Neuronal stem cell (in vitro differentiated cells): ENCODE measurements around the gene GCG.

Source experiments
- DNase-seq: peaks from one replicate; pipeline ENCODE4 v3.0.0-alpha.2; 2013; ENCODE audit warnings: low spot score
- H2AFZ ChIP-seq: one replicate; pipeline ENCODE4 v1.6.1; 2013; ENCODE audit warnings: mild to moderate bottlenecking, low read length, inconsistent platforms
- H2AK5ac ChIP-seq: 2 replicates; pipeline ENCODE4 v1.6.1; 2013; ENCODE audit warnings: low read depth, mild to moderate bottlenecking, inconsistent platforms, low read length, moderate library complexity, mixed read lengths
- H2BK120ac ChIP-seq: 2 replicates; pipeline ENCODE4 v1.6.1; 2013; ENCODE audit warnings: low read depth, mild to moderate bottlenecking, inconsistent platforms, low read length, moderate library complexity, mixed read lengths
- H2BK12ac ChIP-seq: one replicate; pipeline ENCODE4 v1.6.1; 2013; ENCODE audit warnings: low read length, inconsistent platforms
- H2BK15ac ChIP-seq: 2 replicates; pipeline ENCODE4 v1.6.1; 2013; ENCODE audit warnings: mild to moderate bottlenecking, low read length, inconsistent platforms, mixed read lengths
- H2BK5ac ChIP-seq: one replicate; pipeline ENCODE4 v1.6.1; 2013; ENCODE audit warnings: inconsistent platforms, mild to moderate bottlenecking, low read length, moderate library complexity
- H3K14ac ChIP-seq: one replicate; pipeline ENCODE4 v1.6.1; 2013; ENCODE audit warnings: low read length, inconsistent platforms
- H3K18ac ChIP-seq: 2 replicates; pipeline ENCODE4 v1.6.1; 2013; ENCODE audit warnings: low read length, inconsistent platforms
- H3K23ac ChIP-seq: 2 replicates; pipeline ENCODE4 v1.6.1; 2013; ENCODE audit warnings: low read depth, mild to moderate bottlenecking, mixed read lengths, low read length, inconsistent platforms; ENCODE audit not compliant: poor library complexity
- H3K27ac ChIP-seq: replicated peaks from 3 replicates; pipeline ENCODE4 v1.5.1; 2013; ENCODE audit warnings: low read length, inconsistent platforms
- H3K27me3 ChIP-seq, 3 experiments: 2 replicates each; pipeline ENCODE4 v1.6.1; 2013; ENCODE audit warnings: low read length in 3 of 3, mild to moderate bottlenecking in 2 of 3, inconsistent platforms in 1 of 3, low read depth in 1 of 3, mixed read lengths in 1 of 3, moderate library complexity in 1 of 3; ENCODE audit not compliant: control insufficient read depth in 3 of 3, insufficient read depth in 3 of 3
- H3K36me3 ChIP-seq, 2 donors: replicated peaks in 1 of 2; 2 replicates each; pipeline ENCODE4 v1.6.1; 2013; ENCODE audit warnings: low read length in 2 of 2; ENCODE audit not compliant: control insufficient read depth in 2 of 2, insufficient read depth in 2 of 2
- H3K4ac ChIP-seq: 2 replicates; pipeline ENCODE4 v1.6.1; 2013; ENCODE audit warnings: inconsistent platforms, mild to moderate bottlenecking, low read length, moderate library complexity
- H3K4me1 ChIP-seq, 2 donors: 1 replicate in 1 of 2; 2 replicates in 1 of 2; pipeline ENCODE4 v1.6.1; 2013; ENCODE audit warnings: low read length in 2 of 2, low read depth in 1 of 2; ENCODE audit not compliant: control insufficient read depth in 2 of 2, insufficient read depth in 1 of 2
- H3K4me2 ChIP-seq: one replicate; pipeline ENCODE4 v1.6.1; 2013; ENCODE audit warnings: mild to moderate bottlenecking, low read length, inconsistent platforms; ENCODE audit not compliant: insufficient read depth, poor library complexity, severe bottlenecking
- H3K4me3 ChIP-seq, 2 donors: 2 replicates each; pipeline ENCODE4 v1.5.1; 2013; ENCODE audit warnings: low read length in 2 of 2, mild to moderate bottlenecking in 2 of 2, inconsistent platforms in 1 of 2, moderate library complexity in 1 of 2
- H3K79me1 ChIP-seq: one replicate; pipeline ENCODE4 v1.6.1; 2013; ENCODE audit warnings: low read depth, mild to moderate bottlenecking, inconsistent platforms, low read length, moderate library complexity
- H3K9ac ChIP-seq: one replicate; pipeline ENCODE4 v1.6.1; 2013; ENCODE audit warnings: mild to moderate bottlenecking, low read depth, low read length, inconsistent platforms; ENCODE audit not compliant: poor library complexity
- H3K9me3 ChIP-seq, 2 donors: replicated peaks in 1 of 2; 2 replicates each; pipeline versions ENCODE3 to v1.6.1; 2013; ENCODE audit warnings: low read length in 2 of 2, mild to moderate bottlenecking in 2 of 2, inconsistent platforms in 1 of 2, low read depth in 1 of 2, mixed read lengths in 1 of 2, moderate library complexity in 1 of 2; ENCODE audit not compliant: control insufficient read depth in 2 of 2, insufficient read depth in 1 of 2
- H4K8ac ChIP-seq: one replicate; pipeline ENCODE4 v1.6.1; 2013; ENCODE audit warnings: low read depth, mild to moderate bottlenecking, inconsistent platforms, low read length, moderate library complexity
- H4K91ac ChIP-seq: one replicate; pipeline ENCODE4 v1.6.1; 2013; ENCODE audit warnings: low read length, low read depth, mild to moderate bottlenecking, inconsistent platforms; ENCODE audit not compliant: poor library complexity
- WGBS, 2 donors: extraction: QIAGEN DNeasy Blood & Tissue Kit; methylation state at CpG; one replicate each; pipeline ENCODE4 v1.1.7; 2013; ENCODE audit warnings: missing lambda C conversion rate in 2 of 2, mixed read lengths in 1 of 2; ENCODE audit not compliant: insufficient read length in 2 of 2, insufficient replicate concordance in 1 of 2; ENCODE audit errors: extremely low coverage in 2 of 2; 5-methylcytosine and 5-hydroxymethylcytosine counted together

GCG gene

DNA sequence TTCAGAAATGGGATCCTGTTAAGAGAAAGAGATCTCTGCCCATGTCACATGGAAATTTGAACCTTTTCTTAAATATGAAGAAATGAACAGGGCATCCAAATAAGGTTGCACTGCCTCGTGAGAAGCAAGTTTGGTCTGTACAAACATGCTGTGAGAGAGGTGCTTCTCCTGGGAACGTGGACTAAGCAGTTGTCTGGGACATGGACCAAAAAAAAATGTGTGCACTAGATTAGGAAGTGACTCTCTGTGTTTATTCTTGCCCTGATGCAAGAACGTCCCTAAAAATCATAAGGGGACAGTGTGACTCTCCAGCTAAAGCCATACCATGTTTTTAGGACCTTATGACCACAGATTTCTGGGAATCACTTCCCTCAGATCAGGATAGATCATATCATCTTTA lies 23.7 kb upstream of the GCG start:
- Histone ChIP-seq H2BK5ac (no peak overlapping the region), H2BK15ac (no peak overlapping the region), H3K4me1 (no peaks in the 10 kb centered on the region), H3K36me3 (no peaks in the 10 kb centered on the region), H3K4me3 (no peak overlapping the region), H2BK120ac (no peak overlapping the region), H3K79me1 (no peaks in the 10 kb centered on the region), H3K18ac (no peak overlapping the region), H3K27ac (no peak overlapping the region), H3K4ac (no peak overlapping the region), H3K9me3 (no peaks in the 10 kb centered on the region), H3K14ac (no peak overlapping the region), H2BK12ac (no peak overlapping the region), H3K27me3 (no peaks in the 10 kb centered on the region), H3K23ac (no peak overlapping the region), H2AFZ (no peak overlapping the region), H3K9ac (no peak overlapping the region), H4K8ac (no peak overlapping the region), H4K91ac (no peak overlapping the region), H2AK5ac (no peak overlapping the region), H3K4me2 (no peak overlapping the region)
- DNase-seq: no peak
- WGBS, 2 donors: no CpG with 5 or more reads among the region's 3 CpGs

DNA sequence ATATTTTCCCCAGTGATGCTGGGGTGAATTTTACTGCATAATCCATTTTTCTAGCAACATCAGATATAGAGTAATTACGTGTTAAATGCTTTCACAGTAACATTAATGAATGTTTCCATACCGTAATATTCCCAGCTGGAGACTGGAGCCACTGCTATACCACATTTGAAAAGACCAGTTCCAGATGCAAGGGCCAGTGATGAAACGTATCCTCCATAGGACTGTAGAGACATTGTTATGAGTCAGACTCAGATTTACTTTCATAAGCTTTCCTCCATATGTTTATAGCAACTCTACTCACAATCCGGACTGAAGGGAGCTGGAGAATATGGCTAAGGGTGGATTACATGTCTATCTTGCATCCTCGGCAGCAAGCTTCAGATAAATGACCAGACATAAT lies 22.7 kb upstream of the GCG start:
- no peak overlapping the region for H4K8ac ChIP-seq
- no peak overlapping the region for H3K18ac ChIP-seq
- no peaks in the 10 kb centered on the region for H3K27me3 ChIP-seq
- H3K4ac ChIP-seq: no peak overlapping the region
- H2BK5ac ChIP-seq: no peak overlapping the region
- H3K4me3 ChIP-seq: no peak overlapping the region
- H3K23ac ChIP-seq: no peak overlapping the region
- H3K36me3 ChIP-seq: no peaks in the 10 kb centered on the region
- no peak overlapping the region for H2AK5ac ChIP-seq
- no peak overlapping the region for H2BK120ac ChIP-seq
- H3K4me1 ChIP-seq: no peaks in the 10 kb centered on the region
- no peak overlapping the region for H3K14ac ChIP-seq
- no peak overlapping the region for H4K91ac ChIP-seq
- no peak overlapping the region for H2BK12ac ChIP-seq
- H3K4me2 ChIP-seq: no peak overlapping the region
- H2AFZ ChIP-seq: no peak overlapping the region
- H3K27ac ChIP-seq: no peak overlapping the region
- H3K9me3 ChIP-seq: no peaks in the 10 kb centered on the region
- WGBS, 2 donors: no CpG with 5 or more reads among the region's 5 CpGs
- no peak overlapping the region for H3K9ac ChIP-seq
- H2BK15ac ChIP-seq: no peak overlapping the region
- no peak for DNase-seq
- no peaks in the 10 kb centered on the region for H3K79me1 ChIP-seq

DNA sequence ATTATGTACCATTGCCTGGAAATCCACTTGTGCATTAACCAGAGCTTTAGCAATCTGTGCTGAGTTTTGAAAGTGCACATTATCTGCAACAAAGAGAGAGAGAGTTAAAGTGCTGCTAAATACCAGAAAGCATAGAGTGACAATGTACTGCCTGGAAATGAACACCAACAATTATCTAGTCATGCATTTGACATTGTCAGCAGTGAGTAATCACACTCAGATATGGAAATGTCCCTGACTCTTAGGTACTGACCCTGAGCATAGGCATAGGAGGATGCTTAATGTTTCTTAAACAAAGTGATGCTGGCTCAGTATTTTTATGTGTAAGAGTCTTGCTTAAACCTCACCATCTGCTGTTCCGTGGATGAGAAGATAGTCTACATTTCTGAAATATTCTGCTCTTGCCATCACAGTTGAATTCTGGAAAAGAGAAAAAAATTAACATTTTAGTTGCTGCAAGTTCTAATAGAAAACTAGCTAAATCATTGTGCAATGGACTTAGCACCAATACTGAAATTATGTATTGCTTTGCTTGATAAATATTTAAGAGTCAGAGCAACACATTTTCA lies 20.8 kb upstream of the GCG start:
- no peak overlapping the region for H3K18ac ChIP-seq
- no peak overlapping the region for H2BK5ac ChIP-seq
- H3K79me1 ChIP-seq: no peaks in the 10 kb centered on the region
- no peak overlapping the region for H3K27ac ChIP-seq
- H2BK12ac ChIP-seq: no peak overlapping the region
- no peak overlapping the region for H2BK120ac ChIP-seq
- H3K36me3 ChIP-seq: no peaks in the 10 kb centered on the region
- no peak overlapping the region for H3K4ac ChIP-seq
- H4K8ac ChIP-seq: no peak overlapping the region
- no peak overlapping the region for H3K4me2 ChIP-seq
- no peaks in the 10 kb centered on the region for H3K27me3 ChIP-seq
- H2AK5ac ChIP-seq: no peak overlapping the region
- H2AFZ ChIP-seq: no peak overlapping the region
- no peak overlapping the region for H4K91ac ChIP-seq
- no peak overlapping the region for H3K14ac ChIP-seq
- H2BK15ac ChIP-seq: no peak overlapping the region
- no peak overlapping the region for H3K4me3 ChIP-seq
- no peak overlapping the region for H3K23ac ChIP-seq
- WGBS, 2 donors: no CpG with 5 or more reads among the region's 1 CpG
- no peak overlapping the region for H3K9ac ChIP-seq
- H3K9me3 ChIP-seq: no peaks in the 10 kb centered on the region
- H3K4me1 ChIP-seq: no peaks in the 10 kb centered on the region
- no peak for DNase-seq

DNA sequence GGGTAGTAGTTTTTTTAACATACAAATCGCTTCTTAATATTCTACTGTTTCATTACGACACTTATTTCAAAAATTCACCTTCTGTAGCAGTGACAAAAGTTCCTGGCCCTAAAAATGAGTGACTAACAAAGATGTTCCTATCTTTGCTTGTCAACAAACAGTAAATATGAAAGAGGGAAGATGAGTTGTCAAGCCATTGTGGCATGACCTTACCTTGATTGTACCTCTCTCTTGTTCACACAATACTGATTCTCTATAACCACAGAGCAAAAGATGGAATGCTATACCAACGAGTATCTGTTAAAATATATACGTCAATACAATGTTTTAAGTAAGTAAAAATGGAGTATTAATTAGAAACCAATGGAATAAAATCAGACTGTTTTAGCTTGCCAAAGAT lies 14.7 kb upstream of the GCG start:
- H3K27me3 ChIP-seq: no peaks in the 10 kb centered on the region
- H2BK15ac ChIP-seq: no peak overlapping the region
- no peak overlapping the region for H2AFZ ChIP-seq
- no peak overlapping the region for H3K23ac ChIP-seq
- no peak overlapping the region for H3K27ac ChIP-seq
- WGBS, 2 donors: no CpG with 5 or more reads among the region's 4 CpGs
- H2BK5ac ChIP-seq: no peak overlapping the region
- DNase-seq: no peak
- no peak overlapping the region for H2BK12ac ChIP-seq
- H3K4me1 ChIP-seq: no peaks in the 10 kb centered on the region
- no peak overlapping the region for H3K14ac ChIP-seq
- H4K8ac ChIP-seq: no peak overlapping the region
- no peaks in the 10 kb centered on the region for H3K9me3 ChIP-seq
- no peak overlapping the region for H3K9ac ChIP-seq
- H3K18ac ChIP-seq: no peak overlapping the region
- H3K36me3 ChIP-seq: no peaks in the 10 kb centered on the region
- H3K4me3 ChIP-seq: no peak overlapping the region
- H2AK5ac ChIP-seq: no peak overlapping the region
- H3K79me1 ChIP-seq: no peaks in the 10 kb centered on the region
- no peak overlapping the region for H3K4ac ChIP-seq
- no peak overlapping the region for H4K91ac ChIP-seq
- H3K4me2 ChIP-seq: no peak overlapping the region
- H2BK120ac ChIP-seq: no peak overlapping the region
